Left lung (tissue), 10 donors: ENCODE measurements around the gene REEP3. TPM values are rescaled to one million over a fixed set of nuclear protein-coding genes. Genes with fewer than 3 reads are reported as not detected.

Experiments used
- ATAC-seq: fragments of 200-7000 bp; cut with Tn5 transposase; one replicate; pipeline ENCODE4 v1.9.1; 2020; ENCODE audit warnings: moderate library complexity
- DNase-seq, 4 donors: peaks; one replicate each; pipeline ENCODE4 v3.0.0-alpha.2; 2013 to 2020
- H3K27ac ChIP-seq, 2 donors: fragments of 200-600 bp; sonication (generic) in 1 of 2; one replicate each; pipeline versions ENCODE4 v1.5.0 to v1.8.0; 2020 to 2021
- H3K27me3 ChIP-seq, 2 donors: fragments of 200-600 bp; sonication (generic) in 1 of 2; one replicate each; pipeline versions ENCODE4 v1.5.0 to v1.8.0; 2020 to 2021
- H3K36me3 ChIP-seq, 2 donors: fragments of 200-600 bp; sonication (generic) in 1 of 2; one replicate each; pipeline versions ENCODE4 v1.5.0 to v1.8.0; 2020 to 2021
- H3K4me1 ChIP-seq, 2 donors: fragments of 200-600 bp; one replicate each; pipeline ENCODE4 v1.8.0; 2021
- H3K4me3 ChIP-seq, 2 donors: fragments of 200-600 bp; sonication (generic) in 1 of 2; one replicate each; pipeline versions ENCODE4 v1.5.0 to v1.8.0; 2020 to 2021; ENCODE audit warnings: mild to moderate bottlenecking in 1 of 2
- H3K9me3 ChIP-seq, 2 donors: fragments of 200-600 bp; sonication (generic) in 1 of 2; one replicate each; pipeline versions ENCODE4 v1.5.0 to v1.8.0; 2020 to 2021
- intact Hi-C, 2 donors: fragments of 100-400 bp; cut with DNase I; formaldehyde crosslinking; loops; one replicate each; pipeline versions ENCODE4 v1.11.2 to v1.14.2; 2022
- polyA plus RNA-seq, 6 donors: library from polyadenylated mRNA; unstranded; fragments of 120-200 nt; gene quantifications; one replicate each; pipeline ENCODE4 v1.2.1, GENCODE V29; 2013; ENCODE audit not compliant: insufficient read length in 6 of 6
- total RNA-seq, 2 donors: library from RNA; stranded (reverse); fragmentation: NEBNext Ultra II Directional; extraction: Animal tissue kit (Norgen Biotek cat#: 25700); gene quantifications; one replicate each; pipeline ENCODE4 v1.2.1, GENCODE V29; 2021
- TF ChIP-seq, protein P1 (sequence below), 2 donors: fragments of 200-600 bp; sonication (generic) in 1 of 2; IDR thresholded peaks; one replicate each; pipeline versions ENCODE4 v1.5.0 to v1.8.0; 2021; ENCODE audit warnings: antibody characterized with exemption in 2 of 2
- donor health status: DM: no; HTN: yes; CAD: no.
- donor health status: DM: no; HTN: no; CAD: no.

The REEP3 gene
- total and polyA plus RNA-seq, 8 donors, result 29.3 to 57.8 (median 38.2) TPM

DNA sequence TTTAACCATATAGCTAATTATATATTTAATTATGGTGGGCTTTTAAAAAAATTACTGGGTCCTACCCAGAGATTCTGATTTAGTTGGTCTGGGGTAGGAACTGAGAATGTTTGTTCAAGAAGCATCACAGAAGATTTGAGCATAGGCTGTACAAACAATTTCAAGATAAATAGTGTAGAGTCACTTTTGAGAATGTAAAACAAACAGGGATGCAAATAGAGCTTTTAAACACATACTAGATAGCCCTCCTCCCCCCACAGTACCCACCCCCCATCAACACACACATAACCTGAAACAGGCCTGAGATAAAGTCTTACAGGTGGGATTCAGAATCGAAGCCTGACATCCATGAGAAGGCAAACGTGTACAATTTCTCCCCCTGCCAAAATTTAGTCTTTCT lies 15.6 kb upstream of the REEP3 start:
- intact Hi-C loops, result no loop called here
- DNase-seq, result no peak
- Histone ChIP-seq H3K9me3 (no peaks in the 10 kb centered on the region), H3K4me3 (no peak overlapping the region), H3K4me1 (peaks cover 0 to 12% of the 10 kb centered on the region in 2 donors), H3K27me3 (no peaks in the 10 kb centered on the region), H3K36me3 (no peaks in the 10 kb centered on the region), H3K27ac (no peak overlapping the region)
- TF ChIP-seq, protein P1, sequence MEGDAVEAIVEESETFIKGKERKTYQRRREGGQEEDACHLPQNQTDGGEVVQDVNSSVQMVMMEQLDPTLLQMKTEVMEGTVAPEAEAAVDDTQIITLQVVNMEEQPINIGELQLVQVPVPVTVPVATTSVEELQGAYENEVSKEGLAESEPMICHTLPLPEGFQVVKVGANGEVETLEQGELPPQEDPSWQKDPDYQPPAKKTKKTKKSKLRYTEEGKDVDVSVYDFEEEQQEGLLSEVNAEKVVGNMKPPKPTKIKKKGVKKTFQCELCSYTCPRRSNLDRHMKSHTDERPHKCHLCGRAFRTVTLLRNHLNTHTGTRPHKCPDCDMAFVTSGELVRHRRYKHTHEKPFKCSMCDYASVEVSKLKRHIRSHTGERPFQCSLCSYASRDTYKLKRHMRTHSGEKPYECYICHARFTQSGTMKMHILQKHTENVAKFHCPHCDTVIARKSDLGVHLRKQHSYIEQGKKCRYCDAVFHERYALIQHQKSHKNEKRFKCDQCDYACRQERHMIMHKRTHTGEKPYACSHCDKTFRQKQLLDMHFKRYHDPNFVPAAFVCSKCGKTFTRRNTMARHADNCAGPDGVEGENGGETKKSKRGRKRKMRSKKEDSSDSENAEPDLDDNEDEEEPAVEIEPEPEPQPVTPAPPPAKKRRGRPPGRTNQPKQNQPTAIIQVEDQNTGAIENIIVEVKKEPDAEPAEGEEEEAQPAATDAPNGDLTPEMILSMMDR (IDR thresholded peaks at IDR 0.05), result no peak
- no peak for ATAC-seq

DNA sequence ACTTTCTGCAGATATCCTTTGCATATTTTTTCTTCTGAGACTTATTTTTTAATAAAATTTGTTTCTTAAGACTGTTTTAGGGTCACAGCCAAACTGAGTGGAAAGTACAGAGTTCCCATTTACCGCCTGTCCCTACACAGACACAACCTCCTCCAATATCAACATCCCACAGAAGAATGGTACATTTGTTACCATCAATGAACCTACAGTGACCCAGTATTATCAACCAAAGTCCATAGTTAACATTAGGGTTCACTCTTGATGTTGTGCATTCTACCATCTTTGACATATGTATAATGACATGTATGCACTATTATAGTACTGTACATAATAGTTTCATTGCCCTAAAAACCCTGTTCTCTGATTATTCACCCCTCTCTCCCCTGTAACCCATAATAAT lies 14.6 kb upstream of the REEP3 start:
- H3K4me3 ChIP-seq, result no peak overlapping the region
- no peak for DNase-seq
- TF ChIP-seq, protein P1 (IDR thresholded peaks at IDR 0.05), result no peak
- H3K27me3 ChIP-seq, result no peaks in the 10 kb centered on the region
- H3K36me3 ChIP-seq, result no peaks in the 10 kb centered on the region
- intact Hi-C loops, result no loop called here
- ATAC-seq, result no peak
- no peak overlapping the region for H3K27ac ChIP-seq
- no peaks in the 10 kb centered on the region for H3K9me3 ChIP-seq
- H3K4me1 ChIP-seq, result peaks cover 0 to 12% of the 10 kb centered on the region in 2 donors

DNA sequence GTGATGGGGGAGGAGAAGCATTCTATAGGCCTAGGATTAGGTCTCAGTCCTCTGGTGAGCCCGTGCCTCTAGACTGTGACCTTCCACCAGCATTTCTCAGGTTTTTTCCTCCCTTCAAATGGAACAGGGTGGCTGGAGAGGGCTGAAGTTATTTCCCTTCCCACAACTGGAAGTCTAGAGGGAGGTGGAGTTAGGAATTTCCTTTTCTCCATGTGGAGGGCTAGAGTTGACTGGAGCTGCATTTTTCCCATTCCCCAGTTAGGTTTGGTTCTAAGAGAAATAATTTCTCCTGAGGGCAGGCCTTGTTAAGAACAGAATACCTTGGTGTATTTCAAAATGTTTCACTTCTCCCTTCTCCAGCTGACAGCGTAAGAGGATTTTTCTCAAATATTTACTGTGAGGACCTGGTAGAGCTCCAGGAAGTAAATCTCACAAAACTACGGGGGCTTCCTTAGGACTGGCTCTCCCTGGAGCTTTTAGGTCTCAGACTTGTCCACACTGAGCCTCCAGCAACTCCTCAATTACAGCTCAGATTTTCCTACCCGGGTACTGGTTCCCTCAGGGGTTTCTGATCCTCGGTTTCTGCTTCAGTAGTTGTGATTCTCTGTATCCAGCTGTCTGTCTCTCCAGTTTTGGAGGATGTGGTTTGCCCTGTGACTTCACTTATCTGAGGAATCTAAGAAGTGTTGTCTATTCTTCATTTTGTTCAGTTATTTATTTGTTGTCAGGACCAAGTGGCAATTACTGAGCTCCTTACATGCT lies 6.0 kb upstream of the REEP3 start:
- intact Hi-C loops, result no loop called here
- Histone ChIP-seq H3K4me1 (peaks cover 16 to 58% of the 10 kb centered on the region in 2 donors), H3K27me3 (no peaks in the 10 kb centered on the region), H3K4me3 (no peak overlapping the region), H3K27ac (peak overlapping the region; percentile 10 to 60), H3K9me3 (peaks cover 0 to 3% of the 10 kb centered on the region in 2 donors), H3K36me3 (no peaks in the 10 kb centered on the region)
- DNase-seq, result no peak
- ATAC-seq, result peak; percentile 27
- TF ChIP-seq, protein P1 (IDR thresholded peaks at IDR 0.05), result no peak

DNA sequence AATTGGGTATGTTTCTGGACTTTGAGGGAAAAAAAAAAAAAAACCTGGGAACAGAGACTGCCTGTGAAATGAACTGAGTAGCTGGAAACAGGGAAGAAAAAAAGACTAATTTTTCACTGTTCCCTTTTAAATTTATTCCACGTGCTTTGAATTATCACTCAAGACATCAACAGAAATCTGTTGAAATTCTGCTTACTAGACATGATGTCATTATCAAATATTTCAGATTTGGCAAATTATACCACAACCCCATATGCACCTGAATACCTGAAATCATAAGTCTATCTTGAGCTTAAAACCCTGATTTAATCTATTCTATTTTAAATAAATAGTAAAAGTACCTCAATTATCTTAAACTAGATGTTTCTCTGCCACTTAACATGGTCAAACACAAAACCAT lies 5.0 kb upstream of the REEP3 start:
- no peak overlapping the region for H3K4me3 ChIP-seq
- ATAC-seq, result no peak
- H3K27me3 ChIP-seq, result no peaks in the 10 kb centered on the region
- H3K27ac ChIP-seq, result no peak overlapping the region
- TF ChIP-seq, protein P1 (IDR thresholded peaks at IDR 0.05), result no peak
- peaks cover 23 to 64% of the 10 kb centered on the region in 2 donors for H3K4me1 ChIP-seq
- H3K9me3 ChIP-seq, result peaks cover 0 to 3% of the 10 kb centered on the region in 2 donors
- intact Hi-C loops, result no loop called here
- DNase-seq, result no peak
- no peaks in the 10 kb centered on the region for H3K36me3 ChIP-seq

DNA sequence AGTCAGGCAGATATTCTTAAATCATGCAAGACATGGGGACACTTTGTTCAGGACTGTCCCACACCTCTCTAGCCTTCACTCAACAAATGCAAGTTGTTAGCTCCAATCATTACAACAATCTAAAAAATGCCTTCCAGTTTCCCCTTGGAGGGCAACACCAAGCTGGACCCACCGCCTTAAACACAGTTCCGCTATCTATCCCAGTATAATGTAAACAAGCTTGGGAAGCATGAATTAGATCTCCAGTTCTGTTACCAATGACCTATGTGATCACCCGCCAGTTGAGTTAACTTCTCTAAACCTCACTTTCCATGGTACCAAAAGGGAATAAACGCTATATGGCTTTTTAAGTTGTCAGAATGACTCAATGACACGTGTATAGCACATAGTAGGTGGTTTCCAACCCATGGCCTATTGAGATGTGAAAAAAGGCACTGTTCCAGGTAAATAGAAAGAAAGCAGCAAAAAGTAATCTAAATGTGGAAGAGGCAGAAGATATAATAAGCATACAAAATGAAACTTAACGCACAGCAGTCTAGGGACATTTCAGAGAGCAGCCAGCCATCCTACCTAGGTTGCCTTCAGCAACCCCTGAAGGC lies 2.4 kb upstream of the REEP3 start:
- no peaks in the 10 kb centered on the region for H3K36me3 ChIP-seq
- H3K27ac ChIP-seq, result no peak overlapping the region
- no peak overlapping the region for H3K4me3 ChIP-seq
- TF ChIP-seq, protein P1 (IDR thresholded peaks at IDR 0.05), result no peak
- no peaks in the 10 kb centered on the region for H3K27me3 ChIP-seq
- peaks cover 0 to 1% of the 10 kb centered on the region in 2 donors for H3K9me3 ChIP-seq
- peaks cover 28 to 81% of the 10 kb centered on the region in 2 donors for H3K4me1 ChIP-seq
- ATAC-seq, result no peak
- no peak for DNase-seq
- intact Hi-C loops, result no loop called here
